SU-DHL-6 (cell line): ENCODE data around the gene KCNS1.

Experiments used
- H2AFZ ChIP-seq: fragments of 200-600 bp; sonication (generic); 2 replicates; pipeline ENCODE4 v1.6.1; 2014; ENCODE audit warnings: low read depth, mild to moderate bottlenecking, moderate library complexity, mixed read lengths, antibody characterized with exemption, low read length; ENCODE audit not compliant: severe bottlenecking
- H3F3A ChIP-seq: fragments of 200-600 bp; shearing (Covaris generic); 2 replicates; pipeline ENCODE4 v1.6.0; 2016; ENCODE audit warnings: antibody characterized with exemption, mild to moderate bottlenecking; ENCODE audit not compliant: insufficient read depth
- H3K27ac ChIP-seq: fragments of 200-600 bp; sonication (generic); 2 replicates; pipeline ENCODE4 v1.5.1; 2016; ENCODE audit warnings: low read depth, mild to moderate bottlenecking, low read length, moderate library complexity, mixed read lengths
- H3K27me3 ChIP-seq: fragments of 200-600 bp; sonication (generic), shearing (Covaris generic); 2 replicates; pipeline ENCODE4 v1.6.0; 2014; ENCODE audit warnings: mild to moderate bottlenecking, low read length
- H3K36me3 ChIP-seq: fragments of 200-600 bp; sonication (generic); 2 replicates; pipeline ENCODE4 v1.6.1; 2014; ENCODE audit warnings: mild to moderate bottlenecking, low read length, mixed read lengths
- H3K4me2 ChIP-seq: fragments of 300-600, 200-600 bp; shearing (Covaris generic), sonication (generic); 2 replicates; pipeline ENCODE4 v1.6.0; 2014; ENCODE audit warnings: low read length, low read depth, mild to moderate bottlenecking; ENCODE audit not compliant: poor library complexity, severe bottlenecking
- H3K4me3 ChIP-seq: fragments of 200-600 bp; sonication (generic); 2 replicates; pipeline ENCODE4 v1.5.1; 2014; ENCODE audit warnings: antibody characterized with exemption, low read length, mild to moderate bottlenecking, mixed read lengths; ENCODE audit not compliant: insufficient read depth, poor library complexity, severe bottlenecking
- H3K79me2 ChIP-seq: fragments of 200-600 bp; sonication (generic); 2 replicates; pipeline ENCODE4 v1.6.1; 2014; ENCODE audit warnings: mild to moderate bottlenecking, low read length, moderate library complexity; ENCODE audit not compliant: insufficient read depth
- H3K9ac ChIP-seq: fragments of 200-600 bp; sonication (generic); 2 replicates; pipeline ENCODE4 v1.7.0; 2014; ENCODE audit warnings: mild to moderate bottlenecking, low read length
- H3K9me2 ChIP-seq: fragments of 200-600 bp; sonication (generic); replicated peaks from 2 replicates; pipeline ENCODE4 v1.6.1; 2014; ENCODE audit warnings: low read length; ENCODE audit not compliant: insufficient read depth
- H3K9me3 ChIP-seq: fragments of 200-600 bp; sonication (generic); 2 replicates; pipeline ENCODE4 v1.6.1; 2014; ENCODE audit warnings: low read length, mixed read lengths; ENCODE audit not compliant: insufficient read depth
- H4K20me1 ChIP-seq: fragments of 200-600 bp; sonication (generic); 2 replicates; pipeline ENCODE4 v1.6.1; 2014; ENCODE audit warnings: low read depth, mild to moderate bottlenecking, antibody characterized with exemption, low read length, moderate library complexity, mixed read lengths
- EZH2phosphoT487 ChIP-seq: fragments of 200-600 bp; sonication (generic), shearing (Covaris generic); conservative IDR thresholded peaks from 2 replicates; pipeline ENCODE4 v1.6.1; 2018; ENCODE audit warnings: mild to moderate bottlenecking, antibody characterized with exemption, low read length, moderate library complexity, mixed read lengths
- TF ChIP-seq, protein P1 (sequence below): fragments of 200-600 bp; sonication (generic); IDR thresholded peaks from one replicate; pipeline ENCODE4 v1.5.1; 2017; ENCODE audit warnings: antibody characterized with exemption, mild to moderate bottlenecking, low read length, moderate library complexity; ENCODE audit not compliant: insufficient read depth, poor library complexity, severe bottlenecking

KCNS1 gene

DNA sequence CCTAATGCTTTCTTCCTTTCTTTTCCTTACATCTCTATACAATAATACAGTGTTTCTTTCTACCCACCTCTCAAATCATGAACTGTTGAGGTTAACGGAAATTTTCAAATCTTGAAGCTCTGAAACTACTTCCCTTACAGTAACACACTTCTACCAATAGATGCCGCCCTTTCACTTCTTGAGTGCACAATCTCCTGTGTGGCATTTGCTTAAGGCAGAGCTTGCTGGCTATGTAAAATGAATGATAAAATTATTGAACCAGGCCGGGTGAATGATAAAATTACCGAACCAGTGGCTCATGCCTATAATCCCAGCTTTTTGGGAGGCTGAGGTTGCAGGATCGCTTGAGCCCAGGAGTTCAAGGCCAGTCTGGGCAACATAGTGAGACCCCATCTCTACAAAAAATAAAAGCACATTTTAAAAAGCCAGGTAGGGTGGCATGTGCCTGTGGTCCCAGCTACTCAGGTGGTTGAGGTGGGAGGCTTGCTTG is 56.8 kb downstream of the KCNS1 start:
- Histone ChIP-seq H4K20me1 (no peaks in the 10 kb centered on the region), H3K36me3 (peaks cover 3% of the 10 kb centered on the region; the same call in 1 of the 2 replicates), H3K4me3 (no peak overlapping the region), H3K27ac (peak overlapping the region; percentile 96), H3K9me2 (no peaks in the 10 kb centered on the region), H3K27me3 (no peaks in the 10 kb centered on the region), H3K9ac (peak overlapping the region; percentile 43), H3F3A (peaks cover 83% of the 10 kb centered on the region), H3K9me3 (no peaks in the 10 kb centered on the region), H3K4me2 (peak overlapping the region; percentile 63), H2AFZ (no peak overlapping the region), H3K79me2 (peaks cover 42% of the 10 kb centered on the region)
- TF ChIP-seq, protein P1, sequence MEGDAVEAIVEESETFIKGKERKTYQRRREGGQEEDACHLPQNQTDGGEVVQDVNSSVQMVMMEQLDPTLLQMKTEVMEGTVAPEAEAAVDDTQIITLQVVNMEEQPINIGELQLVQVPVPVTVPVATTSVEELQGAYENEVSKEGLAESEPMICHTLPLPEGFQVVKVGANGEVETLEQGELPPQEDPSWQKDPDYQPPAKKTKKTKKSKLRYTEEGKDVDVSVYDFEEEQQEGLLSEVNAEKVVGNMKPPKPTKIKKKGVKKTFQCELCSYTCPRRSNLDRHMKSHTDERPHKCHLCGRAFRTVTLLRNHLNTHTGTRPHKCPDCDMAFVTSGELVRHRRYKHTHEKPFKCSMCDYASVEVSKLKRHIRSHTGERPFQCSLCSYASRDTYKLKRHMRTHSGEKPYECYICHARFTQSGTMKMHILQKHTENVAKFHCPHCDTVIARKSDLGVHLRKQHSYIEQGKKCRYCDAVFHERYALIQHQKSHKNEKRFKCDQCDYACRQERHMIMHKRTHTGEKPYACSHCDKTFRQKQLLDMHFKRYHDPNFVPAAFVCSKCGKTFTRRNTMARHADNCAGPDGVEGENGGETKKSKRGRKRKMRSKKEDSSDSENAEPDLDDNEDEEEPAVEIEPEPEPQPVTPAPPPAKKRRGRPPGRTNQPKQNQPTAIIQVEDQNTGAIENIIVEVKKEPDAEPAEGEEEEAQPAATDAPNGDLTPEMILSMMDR, result peak; percentile 83
- no peak for TF ChIP-seq EZH2phosphoT487

DNA sequence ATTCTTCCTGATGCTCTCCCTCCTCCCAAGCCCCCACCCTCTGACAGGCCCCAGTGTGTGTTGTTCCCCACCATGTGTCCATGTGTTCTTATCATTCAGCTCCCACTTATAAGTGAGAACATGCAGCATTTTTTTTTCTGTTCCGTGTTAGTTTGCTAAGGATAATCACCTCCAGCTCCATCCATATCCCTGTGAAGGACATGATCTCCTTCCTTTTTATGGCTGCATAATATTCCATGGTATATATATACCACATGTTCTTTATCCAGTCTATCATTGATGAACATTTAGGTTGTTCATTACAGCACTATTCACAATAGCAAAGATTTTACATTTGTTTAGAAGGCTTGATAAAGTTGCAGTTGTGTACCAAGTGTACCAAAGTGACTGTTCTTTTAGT is 57.9 kb downstream of the KCNS1 start:
- TF ChIP-seq, protein P1, result no peak
- Histone ChIP-seq H3K4me2 (no peak overlapping the region), H3K27ac (peak overlapping the region; percentile 96), H3K36me3 (peaks cover 3% of the 10 kb centered on the region; the same call in 1 of the 2 replicates), H3K4me3 (no peak overlapping the region), H3K9me2 (no peaks in the 10 kb centered on the region), H3K9ac (no peak overlapping the region), H3K79me2 (peaks cover 43% of the 10 kb centered on the region), H3F3A (peaks cover 88% of the 10 kb centered on the region), H3K9me3 (no peaks in the 10 kb centered on the region), H3K27me3 (no peaks in the 10 kb centered on the region), H4K20me1 (no peaks in the 10 kb centered on the region), H2AFZ (no peak overlapping the region)
